B cell (primary cell): Measurements from ENCODE around the gene IMMP2L.

Source experiments
- CTCF ChIP-seq: fragments of 200-600 bp; IDR thresholded peaks from one replicate; pipeline ENCODE4 v1.8.0; 2022; ENCODE audit warnings: antibody characterized with exemption, mild to moderate bottlenecking
- EZH2 ChIP-seq: IDR thresholded peaks from 2 replicates; pipeline ENCODE4 v1.6.1; 2012; ENCODE audit warnings: borderline replicate concordance, low read depth, mild to moderate bottlenecking, moderate library complexity, low read length; ENCODE audit not compliant: insufficient read depth, poor library complexity, severe bottlenecking

GRCh38 chr7:111173528-111173927 lies 388.8 kb downstream of the IMMP2L start:
- no peak for TF ChIP-seq CTCF
- TF ChIP-seq EZH2 = no peak
